ENCODE results near the gene CES2. TPM values are rescaled to one million over a fixed set of nuclear protein-coding genes. Genes with fewer than 3 reads are reported as not detected.
"Not testable (repeated sequence)": the region's sequence is repeated elsewhere in the genome, so short reads cannot be mapped to it uniquely, and the experiment has no call there.

CES2 gene
- polyA plus RNA-seq, 3 donors: 14.5 to 28.8 (median 26.5) TPM

DNA sequence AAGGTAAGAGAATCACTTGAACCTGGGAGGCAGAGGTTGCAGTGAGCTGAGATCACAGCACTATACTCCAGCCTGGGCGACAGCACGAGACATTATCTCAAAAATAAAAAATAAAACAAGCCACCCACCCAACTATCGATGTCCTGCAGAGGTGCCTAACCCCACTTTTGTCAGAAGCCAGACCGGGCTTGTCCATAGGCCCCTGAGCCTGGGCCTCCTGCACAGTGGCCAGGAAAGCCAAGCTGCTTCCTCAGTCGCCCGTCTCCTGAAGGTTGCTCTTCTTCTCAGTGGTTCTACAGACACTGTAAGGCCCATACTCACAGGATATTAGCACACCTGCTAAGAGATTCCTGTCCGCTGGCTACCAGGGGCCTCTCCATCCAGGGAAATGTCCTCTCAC, 11.2 kb downstream of the CES2 start:
- 68 to 74% (median 70%) methylated on average over 7 of the region's 7 CpGs for WGBS, 3 donors
- H3K27ac ChIP-seq (ENCODE audit: low read depth, low read length): no peak overlapping the region

DNA sequence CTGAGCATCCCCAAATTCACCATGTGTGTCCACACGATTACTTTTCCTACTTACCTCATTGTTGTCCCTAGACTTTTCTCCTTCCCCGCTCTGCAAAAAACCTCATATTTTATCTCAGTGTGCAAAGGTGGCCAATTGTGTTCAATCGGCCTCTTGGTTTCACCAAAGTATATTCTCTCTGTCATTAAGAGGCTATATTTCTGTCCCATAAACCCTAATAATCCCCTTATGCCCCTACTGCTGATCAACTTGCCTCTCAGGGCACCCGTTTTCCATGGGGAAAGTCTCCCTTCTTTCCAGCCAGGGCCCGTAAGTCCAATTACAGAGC, 11.6 kb downstream of the CES2 start:
- H3K27ac ChIP-seq (ENCODE audit: low read depth, low read length): no peak overlapping the region
- WGBS, 3 donors: 28 to 36% (median 34%) methylated on average over 5 of the region's 5 CpGs

DNA sequence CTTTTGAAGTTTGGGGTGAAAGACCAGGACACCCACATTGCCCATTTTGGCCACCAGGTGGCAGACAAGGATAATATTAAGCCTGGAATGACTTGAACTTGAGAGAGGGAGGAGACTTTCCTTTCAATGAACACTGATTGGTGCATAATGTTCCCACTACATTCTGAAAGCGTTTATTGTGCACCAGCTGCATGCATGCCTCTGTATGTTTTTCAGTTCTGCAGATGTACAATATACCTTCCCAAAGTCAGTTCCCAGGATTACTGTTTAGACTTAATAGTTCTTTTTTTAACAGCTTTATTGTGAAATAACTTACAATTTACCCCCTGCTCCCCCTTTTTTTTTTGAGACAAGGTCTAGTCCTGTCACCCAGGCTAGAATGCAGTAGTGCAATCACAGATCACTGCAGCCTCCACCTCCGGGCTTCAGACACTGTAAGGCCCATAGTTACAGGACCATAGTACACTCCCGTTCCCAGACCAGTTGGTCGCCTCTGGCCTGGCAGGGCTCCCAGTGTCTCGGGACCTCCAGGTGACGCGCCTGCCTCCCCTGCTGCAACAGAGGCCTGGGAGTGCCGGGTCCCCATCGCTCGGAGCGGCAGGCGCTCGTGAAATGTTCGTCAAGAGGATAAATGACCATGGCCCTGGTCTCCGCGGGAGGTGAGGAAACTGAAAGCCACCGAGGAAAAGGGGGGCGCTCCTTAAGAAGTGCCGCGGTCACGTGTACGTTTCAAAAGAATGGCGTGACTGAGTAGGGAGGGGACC, 12.2 kb downstream of the CES2 start:
- no peak overlapping the region for H3K27ac ChIP-seq (ENCODE audit: low read depth, low read length)
- 0 to 2% (median 0%) methylated on average over 17 to 22 of the region's 23 CpGs for WGBS, 3 donors

- 2 to 4% (median 3%) methylated on average over 44 of the region's 44 CpGs for WGBS, 3 donors
- H3K27ac ChIP-seq (ENCODE audit: low read depth, low read length): no peak overlapping the region
Observed at GRCh38 chr16:66948134-66948836, 13.0 kb downstream of the CES2 start.

GRCh38 chr16:66948837-66949225, 13.5 kb downstream of the CES2 start:
- 12 to 30% (median 17%) methylated on average over 20 to 21 of the region's 21 CpGs for WGBS, 3 donors
- no peak overlapping the region for H3K27ac ChIP-seq (ENCODE audit: low read depth, low read length)

- WGBS, 3 donors: 64 to 71% (median 65%) methylated on average over 6 of the region's 6 CpGs
- no peak overlapping the region for H3K27ac ChIP-seq (ENCODE audit: low read depth, low read length)
Observed at GRCh38 chr16:66949472-66949871, 14.2 kb downstream of the CES2 start.

- WGBS, 3 donors: 71 to 80% (median 77%) methylated on average over 2 of the region's 2 CpGs
- H3K27ac ChIP-seq (ENCODE audit: low read depth, low read length): no peak overlapping the region
Observed at GRCh38 chr16:66950437-66950836, 15.1 kb downstream of the CES2 start.

- no peak overlapping the region for H3K27ac ChIP-seq (ENCODE audit: low read depth, low read length)
- 80 to 86% (median 84%) methylated on average over 4 of the region's 4 CpGs for WGBS, 3 donors
Observed at GRCh38 chr16:66950971-66951790, 15.9 kb downstream of the CES2 start.

DNA sequence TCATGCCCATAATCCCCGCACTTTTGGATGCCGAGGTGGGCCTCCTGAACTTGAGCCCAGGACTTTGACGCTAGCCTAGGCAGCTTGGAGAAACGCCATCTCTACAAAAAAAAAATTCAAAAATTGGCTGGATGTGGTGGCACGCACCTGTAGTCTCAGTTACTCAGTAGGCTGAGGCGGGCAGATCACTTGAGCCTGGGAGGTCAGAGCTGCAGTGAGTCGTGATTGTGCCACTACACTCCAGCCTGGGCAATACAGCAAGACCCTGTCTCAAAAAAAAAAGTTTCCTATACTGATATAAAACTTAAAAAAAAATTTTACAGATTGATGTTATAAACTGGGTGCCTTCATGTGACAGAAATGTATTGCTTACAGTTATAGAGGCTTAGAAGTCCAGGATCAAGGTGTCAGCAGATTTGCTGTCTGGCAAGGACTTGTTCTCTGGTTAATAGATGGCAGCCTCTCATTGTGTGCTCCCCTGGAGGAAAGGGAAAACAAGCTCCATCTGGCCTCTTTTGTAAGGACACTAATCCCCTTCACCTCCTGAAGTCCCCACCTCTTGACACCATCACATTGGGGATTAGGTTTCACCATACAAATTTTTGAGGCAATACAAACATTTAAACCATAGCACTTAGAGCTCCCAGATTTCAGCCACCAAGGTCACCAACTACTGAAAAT, 17.3 kb downstream of the CES2 start:
- no peak overlapping the region for H3K27ac ChIP-seq (ENCODE audit: low read depth, low read length)
- WGBS, 3 donors: 78 to 89% (median 87%) methylated on average over 7 of the region's 7 CpGs

GRCh38 chr16:66953462-66954096, 18.3 kb downstream of the CES2 start:
- H3K27ac ChIP-seq (ENCODE audit: low read depth, low read length): no peak overlapping the region
- 75 to 79% (median 75%) methylated on average over 10 of the region's 10 CpGs for WGBS, 3 donors

GRCh38 chr16:66954097-66954659, 18.9 kb downstream of the CES2 start:
- 14 to 20% (median 20%) methylated on average over 8 of the region's 8 CpGs for WGBS, 3 donors
- no peak overlapping the region for H3K27ac ChIP-seq (ENCODE audit: low read depth, low read length)

- H3K27ac ChIP-seq (ENCODE audit: low read depth, low read length): not testable (repeated sequence)
- 59 to 73% (median 68%) methylated on average over 17 of the region's 17 CpGs for WGBS, 3 donors
Observed at GRCh38 chr16:66955363-66956153, 20.2 kb downstream of the CES2 start.

- 36 to 92% (median 79%) methylated on average over 1 of the region's 1 CpG for WGBS, 3 donors
- H3K27ac ChIP-seq (ENCODE audit: low read depth, low read length): not testable (repeated sequence)
Observed at GRCh38 chr16:66956154-66956457, 20.8 kb downstream of the CES2 start.

DNA sequence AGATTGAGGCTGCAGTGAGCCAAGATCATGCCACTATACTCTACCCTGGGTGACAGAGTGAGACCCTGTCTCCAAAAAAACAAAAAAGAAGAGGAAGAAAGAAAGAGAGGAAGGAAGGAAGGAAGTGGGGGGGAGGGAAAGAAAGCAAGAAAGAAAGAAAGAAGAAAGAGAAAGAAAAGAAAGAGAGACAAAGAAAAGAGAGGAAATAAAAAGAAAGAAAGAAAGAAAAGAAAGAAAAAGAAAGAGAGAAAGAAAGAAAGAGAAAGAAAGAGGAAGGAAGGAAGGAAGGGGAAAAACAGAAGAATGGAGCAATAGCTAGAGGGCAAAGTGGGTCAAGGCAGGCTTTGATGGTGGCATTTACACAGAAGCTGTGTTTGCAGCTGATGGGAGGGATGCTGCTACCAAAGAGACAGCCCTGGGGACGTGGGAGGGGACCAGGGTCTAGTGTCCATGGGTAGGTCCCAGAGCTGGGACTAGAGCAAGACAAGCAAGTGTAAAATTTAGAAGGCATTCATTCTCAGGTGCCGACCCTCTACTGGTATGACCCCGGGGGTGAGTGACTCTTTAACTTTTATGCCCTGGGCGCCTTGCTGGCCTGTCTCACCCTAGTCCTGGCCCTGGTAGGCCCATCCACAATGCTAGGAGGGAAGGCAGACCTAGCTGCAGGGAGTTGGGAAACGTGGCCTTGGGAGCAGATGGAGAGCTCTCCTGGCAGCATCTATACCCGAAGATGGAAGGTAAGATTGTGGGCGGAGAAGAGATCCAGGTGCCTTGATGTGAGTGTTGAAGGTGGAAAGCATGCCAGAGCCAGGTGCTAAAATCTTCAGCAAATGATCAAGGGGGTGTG, 23.8 kb downstream of the CES2 start:
- H3K27ac ChIP-seq (ENCODE audit: low read depth, low read length): no peak overlapping the region
- 49 to 83% (median 75%) methylated on average over 7 of the region's 7 CpGs for WGBS, 3 donors

DNA sequence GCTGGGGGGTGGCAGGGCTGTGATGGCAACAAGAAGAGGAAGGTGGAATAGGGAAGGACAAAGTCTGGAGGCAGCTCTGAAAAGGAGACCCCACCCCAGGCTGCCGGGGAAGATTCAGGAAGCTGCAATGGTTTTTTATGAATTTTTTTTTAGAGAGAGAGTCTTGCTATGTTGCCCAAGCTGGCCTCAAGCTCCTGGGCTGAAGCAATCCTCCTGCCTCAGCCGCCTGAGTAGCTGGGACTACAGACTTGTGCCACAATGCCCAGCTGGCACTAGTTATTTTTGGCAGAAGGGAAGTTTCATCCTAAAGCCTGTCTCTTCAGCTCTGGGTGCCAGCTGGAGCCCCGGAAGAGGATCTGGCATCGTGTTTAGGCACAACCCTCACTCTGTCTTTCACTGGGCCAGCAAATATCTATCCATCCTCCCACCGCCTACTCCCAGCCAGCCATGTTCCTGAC, 24.4 kb downstream of the CES2 start:
- H3K27ac ChIP-seq (ENCODE audit: low read depth, low read length): no peak overlapping the region
- WGBS, 3 donors: 22 to 62% (median 34%) methylated on average over 5 of the region's 5 CpGs

- 80 to 93% (median 85%) methylated on average over 1 of the region's 1 CpG for WGBS, 3 donors
- H3K27ac ChIP-seq (ENCODE audit: low read depth, low read length): no peak overlapping the region
Observed at GRCh38 chr16:66960270-66960669, 25.0 kb downstream of the CES2 start.
